HL-60 (cell line): ENCODE data around the gene VWA3B.

Source experiments
- DNase-seq, 2 experiments: peaks; one replicate each; pipeline ENCODE4 v3.0.0-alpha.2; 2010 to 2020; ENCODE audit warnings: low read depth in 1 of 2, low spot score in 1 of 2
- H3K27ac ChIP-seq: fragments of 250-450 bp; sonication (Bioruptor Pico); replicated peaks from 2 replicates; pipeline ENCODE4 v1.5.1; 2020; ENCODE audit warnings: mild to moderate bottlenecking, moderate library complexity
- H3K27me3 ChIP-seq: fragments of 250-450 bp; sonication (Bioruptor Pico); 2 replicates; pipeline ENCODE4 v1.5.1; 2021; ENCODE audit warnings: mild to moderate bottlenecking, moderate library complexity; ENCODE audit not compliant: insufficient read depth, poor library complexity, severe bottlenecking
- H3K4me3 ChIP-seq: replicated peaks from 2 replicates; pipeline ENCODE4 v1.5.1; 2011; ENCODE audit warnings: mild to moderate bottlenecking, control low read depth, low read length; ENCODE audit not compliant: insufficient read depth
- GABPA ChIP-seq: IDR thresholded peaks from 2 replicates; pipeline ENCODE4 v1.6.1; 2012; ENCODE audit warnings: low read depth
- POLR2AphosphoS5 ChIP-seq: IDR thresholded peaks from 2 replicates; pipeline ENCODE4 v1.6.1; 2012; ENCODE audit warnings: low read depth
- SPI1 ChIP-seq: IDR thresholded peaks from 2 replicates; pipeline ENCODE4 v1.6.1; 2012; ENCODE audit warnings: low read depth, mild to moderate bottlenecking, borderline replicate concordance
- TF ChIP-seq, protein P1 (sequence below): IDR thresholded peaks from one replicate; pipeline ENCODE4 v1.5.1; 2011; ENCODE audit warnings: low read length, control low read depth, inconsistent platforms; ENCODE audit not compliant: insufficient read depth
- TF ChIP-seq, protein P2 (sequence below): IDR thresholded peaks from 2 replicates; pipeline ENCODE4 v1.6.1; 2012; ENCODE audit warnings: low read depth; ENCODE audit not compliant: insufficient replicate concordance

Gene VWA3B

DNA sequence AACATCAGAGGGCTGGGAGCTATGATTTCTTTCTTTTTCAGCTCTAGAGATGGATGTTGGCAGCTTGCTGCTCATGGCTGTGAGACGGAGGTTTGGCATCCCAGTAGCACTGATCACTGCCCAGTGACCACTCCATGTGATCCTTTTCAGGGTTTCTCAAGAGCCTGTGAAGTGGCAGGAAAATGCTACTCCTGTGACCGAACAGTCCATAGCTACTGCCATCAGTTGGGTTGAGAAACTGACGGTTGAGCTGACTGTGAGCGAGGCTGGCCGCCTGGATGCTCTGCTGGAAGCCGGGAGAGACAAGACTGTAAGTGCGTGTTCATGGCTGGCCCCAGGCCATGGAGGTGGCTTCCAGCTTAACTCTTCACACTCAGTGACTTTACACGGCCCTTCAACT lies 34.2 kb downstream of the VWA3B start:
- no peaks in the 10 kb centered on the region for H3K27me3 ChIP-seq
- no peak for DNase-seq
- no peak overlapping the region for H3K4me3 ChIP-seq
- H3K27ac ChIP-seq: no peak overlapping the region
- TF ChIP-seq, protein P1, sequence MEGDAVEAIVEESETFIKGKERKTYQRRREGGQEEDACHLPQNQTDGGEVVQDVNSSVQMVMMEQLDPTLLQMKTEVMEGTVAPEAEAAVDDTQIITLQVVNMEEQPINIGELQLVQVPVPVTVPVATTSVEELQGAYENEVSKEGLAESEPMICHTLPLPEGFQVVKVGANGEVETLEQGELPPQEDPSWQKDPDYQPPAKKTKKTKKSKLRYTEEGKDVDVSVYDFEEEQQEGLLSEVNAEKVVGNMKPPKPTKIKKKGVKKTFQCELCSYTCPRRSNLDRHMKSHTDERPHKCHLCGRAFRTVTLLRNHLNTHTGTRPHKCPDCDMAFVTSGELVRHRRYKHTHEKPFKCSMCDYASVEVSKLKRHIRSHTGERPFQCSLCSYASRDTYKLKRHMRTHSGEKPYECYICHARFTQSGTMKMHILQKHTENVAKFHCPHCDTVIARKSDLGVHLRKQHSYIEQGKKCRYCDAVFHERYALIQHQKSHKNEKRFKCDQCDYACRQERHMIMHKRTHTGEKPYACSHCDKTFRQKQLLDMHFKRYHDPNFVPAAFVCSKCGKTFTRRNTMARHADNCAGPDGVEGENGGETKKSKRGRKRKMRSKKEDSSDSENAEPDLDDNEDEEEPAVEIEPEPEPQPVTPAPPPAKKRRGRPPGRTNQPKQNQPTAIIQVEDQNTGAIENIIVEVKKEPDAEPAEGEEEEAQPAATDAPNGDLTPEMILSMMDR: no peak
- TF ChIP-seq SPI1: no peak
- TF ChIP-seq GABPA: no peak
- TF ChIP-seq, protein P2, sequence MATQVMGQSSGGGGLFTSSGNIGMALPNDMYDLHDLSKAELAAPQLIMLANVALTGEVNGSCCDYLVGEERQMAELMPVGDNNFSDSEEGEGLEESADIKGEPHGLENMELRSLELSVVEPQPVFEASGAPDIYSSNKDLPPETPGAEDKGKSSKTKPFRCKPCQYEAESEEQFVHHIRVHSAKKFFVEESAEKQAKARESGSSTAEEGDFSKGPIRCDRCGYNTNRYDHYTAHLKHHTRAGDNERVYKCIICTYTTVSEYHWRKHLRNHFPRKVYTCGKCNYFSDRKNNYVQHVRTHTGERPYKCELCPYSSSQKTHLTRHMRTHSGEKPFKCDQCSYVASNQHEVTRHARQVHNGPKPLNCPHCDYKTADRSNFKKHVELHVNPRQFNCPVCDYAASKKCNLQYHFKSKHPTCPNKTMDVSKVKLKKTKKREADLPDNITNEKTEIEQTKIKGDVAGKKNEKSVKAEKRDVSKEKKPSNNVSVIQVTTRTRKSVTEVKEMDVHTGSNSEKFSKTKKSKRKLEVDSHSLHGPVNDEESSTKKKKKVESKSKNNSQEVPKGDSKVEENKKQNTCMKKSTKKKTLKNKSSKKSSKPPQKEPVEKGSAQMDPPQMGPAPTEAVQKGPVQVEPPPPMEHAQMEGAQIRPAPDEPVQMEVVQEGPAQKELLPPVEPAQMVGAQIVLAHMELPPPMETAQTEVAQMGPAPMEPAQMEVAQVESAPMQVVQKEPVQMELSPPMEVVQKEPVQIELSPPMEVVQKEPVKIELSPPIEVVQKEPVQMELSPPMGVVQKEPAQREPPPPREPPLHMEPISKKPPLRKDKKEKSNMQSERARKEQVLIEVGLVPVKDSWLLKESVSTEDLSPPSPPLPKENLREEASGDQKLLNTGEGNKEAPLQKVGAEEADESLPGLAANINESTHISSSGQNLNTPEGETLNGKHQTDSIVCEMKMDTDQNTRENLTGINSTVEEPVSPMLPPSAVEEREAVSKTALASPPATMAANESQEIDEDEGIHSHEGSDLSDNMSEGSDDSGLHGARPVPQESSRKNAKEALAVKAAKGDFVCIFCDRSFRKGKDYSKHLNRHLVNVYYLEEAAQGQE: no peak
- TF ChIP-seq POLR2AphosphoS5: no peak

DNA sequence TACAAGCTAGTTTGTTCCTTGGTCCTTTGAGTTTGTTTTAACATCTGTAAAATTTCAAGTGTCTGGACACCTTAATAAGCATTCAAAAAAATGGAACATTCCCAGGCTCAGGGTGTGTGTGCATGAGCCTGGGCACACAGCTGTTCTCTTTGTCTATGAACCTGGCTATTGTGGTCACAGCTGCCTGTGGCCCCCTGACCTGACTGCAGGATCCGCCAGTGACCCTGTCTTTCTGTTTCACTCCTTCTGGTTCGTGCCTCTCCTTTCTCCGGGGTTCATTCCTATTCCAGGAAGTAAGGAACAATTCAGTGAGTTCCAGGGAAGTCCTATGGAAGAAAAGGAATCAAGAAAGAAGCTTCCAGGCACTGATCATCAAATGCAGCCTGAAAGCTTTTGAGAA lies 35.6 kb downstream of the VWA3B start:
- Histone ChIP-seq H3K4me3 (no peak overlapping the region), H3K27me3 (no peaks in the 10 kb centered on the region), H3K27ac (no peak overlapping the region)
- TF ChIP-seq SPI1 (no peak), GABPA (no peak)
- DNase-seq: no peak

DNA sequence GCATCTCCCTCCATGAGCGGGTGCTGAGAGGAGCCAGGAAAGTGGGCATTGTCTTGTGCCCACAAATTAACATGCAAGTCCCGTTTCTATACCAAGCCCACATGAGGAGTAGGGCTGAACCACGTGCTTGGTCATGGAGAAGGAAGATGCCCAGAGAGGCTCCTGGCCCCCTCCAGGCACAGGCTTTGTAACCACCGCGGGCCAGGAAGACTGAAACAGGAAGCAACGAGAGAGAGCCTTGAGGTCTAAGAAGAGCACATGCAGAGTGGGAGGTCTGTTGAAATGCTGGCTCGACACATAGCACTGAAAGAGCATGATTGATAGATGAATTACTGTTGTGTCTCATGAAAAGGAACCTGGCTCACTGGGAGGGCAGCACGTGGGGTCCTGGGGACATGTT lies 36.3 kb downstream of the VWA3B start:
- no peak overlapping the region for H3K27ac ChIP-seq
- DNase-seq: peak; percentile 47 to 73
- no peak overlapping the region for H3K4me3 ChIP-seq
- H3K27me3 ChIP-seq: no peaks in the 10 kb centered on the region
- TF ChIP-seq, protein P1: no peak
- no peak for TF ChIP-seq POLR2AphosphoS5
- TF ChIP-seq, protein P2: no peak
- TF ChIP-seq GABPA: no peak
- no peak for TF ChIP-seq SPI1

DNA sequence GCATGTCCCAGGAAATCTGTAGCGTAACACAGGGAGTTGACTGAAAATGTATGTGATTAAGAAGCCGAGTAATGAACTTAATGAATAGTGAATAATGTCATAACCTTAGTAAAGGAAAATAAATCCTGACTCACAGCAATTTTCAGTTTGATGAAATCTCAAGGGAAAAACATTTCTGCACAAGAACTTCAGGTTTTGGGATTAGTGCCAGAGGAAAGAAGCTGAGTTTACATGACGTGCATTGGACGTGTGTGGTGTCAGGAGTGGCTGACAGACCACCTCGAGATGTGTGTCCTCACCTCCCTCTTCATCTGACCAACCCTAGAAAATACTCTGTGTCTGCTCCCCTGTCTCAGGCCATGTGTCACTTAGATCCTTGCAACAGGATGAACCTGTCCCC lies 39.1 kb downstream of the VWA3B start:
- Histone ChIP-seq H3K4me3 (no peak overlapping the region), H3K27ac (no peak overlapping the region), H3K27me3 (no peaks in the 10 kb centered on the region)
- no peak for DNase-seq
- TF ChIP-seq POLR2AphosphoS5 (no peak), SPI1 (no peak), GABPA (no peak)
- TF ChIP-seq, protein P2: no peak
- TF ChIP-seq, protein P1: no peak
